OCI-LY1 (cell line): ENCODE results near the gene GSDMA.

Experiments used
- CTCF ChIP-seq: fragments of 200-600 bp; sonication (generic), shearing (Covaris generic); IDR thresholded peaks from 2 replicates; pipeline ENCODE4 v1.5.1; 2017; ENCODE audit warnings: mild to moderate bottlenecking, antibody characterized with exemption, low read length, moderate library complexity, mixed read lengths
- EZH2 ChIP-seq: fragments of 200-600 bp; sonication (generic), shearing (Covaris generic); IDR thresholded peaks from 2 replicates; pipeline ENCODE4 v1.8.0; 2017; ENCODE audit warnings: borderline replicate concordance, mixed run types, mild to moderate bottlenecking, antibody characterized with exemption, low read length, moderate library complexity, mixed read lengths

GRCh38 chr17:39996800-39997199 is 34.0 kb downstream of the GSDMA start:
- no peak for TF ChIP-seq CTCF
- no peak for TF ChIP-seq EZH2
